B cell (primary cell): ENCODE results near the gene ATXN1. TPM values are rescaled to one million over a fixed set of nuclear protein-coding genes. Genes with fewer than 3 reads are reported as not detected.

ENCODE experiments used
- ATAC-seq: fragments of 200-7000 bp; cut with Tn5 transposase; one replicate; pipeline ENCODE4 v1.10.0; 2021; ENCODE audit warnings: low read depth, mild to moderate bottlenecking, moderate number of reproducible peaks, moderate library complexity
- CTCF ChIA-PET: fragments of 350-600 bp; sonication (Branson Sonifier 250); formaldehyde crosslinking; loops from one replicate; lab custom pipeline; 2021; ENCODE audit warnings: antibody characterized with exemption, inconsistent platforms; lab: Charles Lee
- POLR2A ChIA-PET: fragments of 350-600 bp; sonication (Branson Sonifier 250); formaldehyde crosslinking; loops from one replicate; lab custom pipeline; 2021; ENCODE audit warnings: antibody characterized with exemption; lab: Charles Lee
- DNase-seq: peaks from one replicate; pipeline ENCODE4 v3.0.0; 2013
- H2AFZ ChIP-seq: 2 replicates; pipeline ENCODE4 v1.6.1; 2012; ENCODE audit warnings: mild to moderate bottlenecking, low read depth, low read length; ENCODE audit not compliant: insufficient read depth, poor library complexity, severe bottlenecking
- H3K27ac ChIP-seq, 2 donors: 1 replicate in 1 of 2; 2 replicates in 1 of 2; pipeline ENCODE4 v1.5.1; 2012 to 2013; ENCODE audit warnings: low read length in 2 of 2, mild to moderate bottlenecking in 2 of 2, moderate library complexity in 1 of 2
- H3K27me3 ChIP-seq, 4 experiments: fragments of 200-600 bp in 1 of 4; sonication (generic) in 1 of 4; replicated peaks in 1 of 4; 1 replicate in 2 of 4; 2 replicates in 2 of 4; pipeline versions ENCODE4 v1.6.1 to v1.7.0; 2013 to 2016; ENCODE audit warnings: low read length in 3 of 4, mild to moderate bottlenecking in 2 of 4, mixed read lengths in 1 of 4, moderate library complexity in 1 of 4; ENCODE audit not compliant: insufficient read depth in 4 of 4, control insufficient read depth in 3 of 4; ENCODE audit errors: control extremely low read depth in 1 of 4
- H3K36me3 ChIP-seq, 2 experiments: replicated peaks in 1 of 2; 1 replicate in 1 of 2; 2 replicates in 1 of 2; pipeline versions ENCODE4 v1.6.1 to v1.7.1; 2013; ENCODE audit warnings: low read length in 1 of 2; ENCODE audit not compliant: insufficient read depth in 2 of 2, control insufficient read depth in 1 of 2; ENCODE audit errors: control extremely low read depth in 1 of 2, extremely low read depth in 1 of 2
- H3K4me1 ChIP-seq, 2 donors: fragments of 200-600 bp in 1 of 2; sonication (generic) in 1 of 2; 1 replicate in 1 of 2; 2 replicates in 1 of 2; pipeline versions ENCODE4 v1.5.1 to v1.6.1; 2013 to 2017; ENCODE audit warnings: low read length in 2 of 2; ENCODE audit not compliant: control insufficient read depth in 2 of 2, insufficient read depth in 2 of 2
- H3K4me2 ChIP-seq: replicated peaks from 2 replicates; pipeline ENCODE3; 2012; ENCODE audit warnings: mild to moderate bottlenecking, low read depth, low read length; ENCODE audit not compliant: poor library complexity, severe bottlenecking
- H3K4me3 ChIP-seq, 5 experiments: fragments of 200-600 bp in 1 of 5; sonication (generic) in 1 of 5; 1 replicate in 3 of 5; 2 replicates in 2 of 5; pipeline versions ENCODE4 v1.5.1 to v1.7.0; 2011 to 2016; ENCODE audit warnings: low read length in 4 of 5, mild to moderate bottlenecking in 4 of 5, low read depth in 2 of 5, control low read depth in 1 of 5, moderate library complexity in 1 of 5; ENCODE audit not compliant: insufficient read depth in 1 of 5; ENCODE audit errors: control extremely low read depth in 1 of 5, extremely low read depth in 1 of 5
- H3K79me2 ChIP-seq: fragments of 200-600 bp; sonication (generic); one replicate; pipeline ENCODE4 v1.6.0; 2016; ENCODE audit warnings: low read length; ENCODE audit not compliant: control insufficient read depth, insufficient read depth
- H3K9ac ChIP-seq: fragments of 200-600 bp; sonication (generic); 2 replicates; pipeline ENCODE4 v1.6.1; 2017; ENCODE audit warnings: mild to moderate bottlenecking, low read length, moderate library complexity
- H3K9me3 ChIP-seq, 3 donors: one replicate each; pipeline versions ENCODE4 v1.6.1 to v1.7.1; 2013; ENCODE audit warnings: low read length in 2 of 3; ENCODE audit not compliant: control insufficient read depth in 2 of 3, insufficient read depth in 1 of 3; ENCODE audit errors: control extremely low read depth in 1 of 3
- H4K20me1 ChIP-seq: 2 replicates; pipeline ENCODE4 v1.6.0; 2012; ENCODE audit warnings: mild to moderate bottlenecking, low read length; ENCODE audit not compliant: insufficient read depth, control insufficient read depth, poor library complexity, severe bottlenecking
- H3K27ac Mint-ChIP-seq: one replicate; pipeline ENCODE4 v1.8.0; 2021; ENCODE audit warnings: mixed read lengths
- H3K27me3 Mint-ChIP-seq: one replicate; pipeline ENCODE4 v1.8.0; 2021; ENCODE audit warnings: mixed read lengths
- H3K4me1 Mint-ChIP-seq: one replicate; pipeline ENCODE4 v1.8.0; 2021; ENCODE audit warnings: mixed read lengths
- H3K4me3 Mint-ChIP-seq: one replicate; pipeline ENCODE4 v1.8.0; 2021; ENCODE audit warnings: mixed read lengths
- H3K9me3 Mint-ChIP-seq: one replicate; pipeline ENCODE4 v1.8.0; 2022; ENCODE audit warnings: mixed read lengths; ENCODE audit not compliant: insufficient read depth
- EZH2 ChIP-seq: IDR thresholded peaks from 2 replicates; pipeline ENCODE4 v1.6.1; 2012; ENCODE audit warnings: borderline replicate concordance, low read depth, mild to moderate bottlenecking, moderate library complexity, low read length; ENCODE audit not compliant: insufficient read depth, poor library complexity, severe bottlenecking
- WGBS: methylation state at CpG from one replicate; pipeline ENCODE4 v1.1.5; 2013; ENCODE audit warnings: missing lambda C conversion rate; ENCODE audit not compliant: insufficient coverage; 5-methylcytosine and 5-hydroxymethylcytosine counted together
- intact Hi-C: fragments of 100-400 bp; cut with micrococcal nuclease; formaldehyde crosslinking; loops from one replicate; pipeline ENCODE4 v1.10.0; 2022
- polyA plus RNA-seq: library from polyadenylated mRNA; depleted of rRNA; stranded (reverse); fragments of >200 nt; gene quantifications from 2 replicates; pipeline ENCODE4 v1.2.3, GENCODE V29; 2012
- total RNA-seq, 2 donors: library from RNA; stranded (reverse); fragments of 120-200 nt in 1 of 2; gene quantifications; 1 replicate in 1 of 2; 2 replicates in 1 of 2; pipeline versions ENCODE4 v1.2.3 to v1.2.4, GENCODE V29; 2013 to 2022
- TF ChIP-seq, protein P1 (sequence below): fragments of 200-600 bp; IDR thresholded peaks from one replicate; pipeline ENCODE4 v1.8.0; 2022; ENCODE audit warnings: antibody characterized with exemption, mild to moderate bottlenecking

Gene ATXN1
- total and polyA plus RNA-seq, 2 donors (not counting 1 experiment from before 2014, with no cell fraction given): 5.7 to 63.8 TPM

DNA sequence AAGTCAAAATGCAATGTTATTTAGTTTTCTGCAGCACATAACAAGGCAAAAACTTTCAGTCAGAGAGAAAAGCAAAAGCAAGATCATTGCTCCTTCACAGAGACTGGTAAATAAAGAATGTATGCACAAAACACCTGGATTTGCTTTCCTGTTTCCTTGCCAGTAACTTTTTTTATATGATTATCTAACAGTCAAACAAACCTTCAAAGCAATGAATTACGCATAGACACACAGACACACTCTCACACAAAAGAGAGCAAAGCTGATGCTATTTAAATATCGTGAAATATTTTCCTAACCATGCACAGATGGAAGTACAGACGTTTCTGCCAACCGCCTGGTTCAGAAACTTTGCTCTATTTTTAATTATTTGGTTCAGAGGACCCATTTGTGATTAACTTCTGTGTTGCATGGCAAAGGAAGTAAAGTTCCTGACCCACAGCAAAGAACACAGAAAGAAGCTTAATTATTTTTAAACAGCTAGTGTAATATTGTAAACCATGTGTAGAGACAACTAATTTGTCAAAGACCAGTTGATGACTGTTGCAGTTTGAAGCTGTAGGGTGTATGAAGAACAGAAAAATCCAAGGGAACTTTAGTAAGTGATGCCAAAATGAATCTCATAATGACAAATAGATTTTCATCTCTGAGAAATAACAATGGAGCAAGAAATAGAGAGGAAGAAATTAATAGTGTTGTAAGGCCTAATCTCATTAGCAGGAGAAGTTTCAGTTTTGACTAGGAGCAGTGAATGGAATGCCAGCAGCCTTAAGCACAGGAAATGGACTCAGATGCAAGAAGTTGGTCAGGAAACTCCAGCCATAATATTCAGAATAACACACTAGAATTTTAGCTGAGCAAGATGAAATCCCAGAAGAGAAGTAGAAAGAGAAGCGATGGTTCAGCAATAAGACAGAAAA, 24.1 kb downstream of the ATXN1 start:
- no peaks in the 10 kb centered on the region for H4K20me1 ChIP-seq
- H3K4me1 Mint-ChIP-seq: peaks cover 8% of the 10 kb centered on the region
- no peak overlapping the region for H2AFZ ChIP-seq
- H3K9ac ChIP-seq: no peak overlapping the region
- TF ChIP-seq, protein P1, sequence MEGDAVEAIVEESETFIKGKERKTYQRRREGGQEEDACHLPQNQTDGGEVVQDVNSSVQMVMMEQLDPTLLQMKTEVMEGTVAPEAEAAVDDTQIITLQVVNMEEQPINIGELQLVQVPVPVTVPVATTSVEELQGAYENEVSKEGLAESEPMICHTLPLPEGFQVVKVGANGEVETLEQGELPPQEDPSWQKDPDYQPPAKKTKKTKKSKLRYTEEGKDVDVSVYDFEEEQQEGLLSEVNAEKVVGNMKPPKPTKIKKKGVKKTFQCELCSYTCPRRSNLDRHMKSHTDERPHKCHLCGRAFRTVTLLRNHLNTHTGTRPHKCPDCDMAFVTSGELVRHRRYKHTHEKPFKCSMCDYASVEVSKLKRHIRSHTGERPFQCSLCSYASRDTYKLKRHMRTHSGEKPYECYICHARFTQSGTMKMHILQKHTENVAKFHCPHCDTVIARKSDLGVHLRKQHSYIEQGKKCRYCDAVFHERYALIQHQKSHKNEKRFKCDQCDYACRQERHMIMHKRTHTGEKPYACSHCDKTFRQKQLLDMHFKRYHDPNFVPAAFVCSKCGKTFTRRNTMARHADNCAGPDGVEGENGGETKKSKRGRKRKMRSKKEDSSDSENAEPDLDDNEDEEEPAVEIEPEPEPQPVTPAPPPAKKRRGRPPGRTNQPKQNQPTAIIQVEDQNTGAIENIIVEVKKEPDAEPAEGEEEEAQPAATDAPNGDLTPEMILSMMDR: no peak
- TF ChIP-seq EZH2: no peak
- no peaks in the 10 kb centered on the region for H3K9me3 Mint-ChIP-seq
- ChIA-PET CTCF (interaction anchor here (1.2 kb wide), 1 partner anchor 34 kb away, joined by 3 read pairs; no protein-coding TSS in a partner anchor), POLR2A (no interaction called here)
- no peaks in the 10 kb centered on the region for H3K4me1 ChIP-seq
- no peaks in the 10 kb centered on the region for H3K27me3 ChIP-seq
- WGBS: no CpG with 5 or more reads among the region's 5 CpGs
- H3K36me3 ChIP-seq: no peaks in the 10 kb centered on the region
- no peaks in the 10 kb centered on the region for H3K27me3 Mint-ChIP-seq
- no peaks in the 10 kb centered on the region for H3K79me2 ChIP-seq
- H3K27ac Mint-ChIP-seq: no peak overlapping the region
- ATAC-seq: no peak
- H3K4me2 ChIP-seq: no peak overlapping the region
- no peak overlapping the region for H3K4me3 Mint-ChIP-seq
- H3K4me3 ChIP-seq: no peak overlapping the region
- no peak overlapping the region for H3K27ac ChIP-seq
- intact Hi-C loops: no loop called here
- no peak for DNase-seq
- H3K9me3 ChIP-seq: no peaks in the 10 kb centered on the region

DNA sequence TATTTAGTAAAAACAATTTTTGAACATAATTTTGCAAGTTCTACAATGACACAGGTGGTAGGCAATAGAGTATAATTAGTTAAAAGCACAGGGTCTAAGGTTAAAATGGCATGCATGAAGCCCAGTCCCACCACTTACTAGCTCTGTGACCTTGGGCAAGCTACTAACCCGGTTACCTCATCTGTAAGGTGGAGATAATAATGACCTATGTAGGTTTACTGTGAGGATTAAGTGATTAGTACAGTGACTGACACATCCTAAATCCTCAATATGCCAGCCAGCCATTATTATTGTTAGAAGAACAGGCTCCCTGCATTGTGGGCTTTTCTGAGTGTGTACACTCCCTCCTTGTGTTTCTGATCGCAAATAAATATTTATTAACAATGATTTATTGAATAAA, 26.2 kb downstream of the ATXN1 start:
- peaks cover 24% of the 10 kb centered on the region for H3K4me1 Mint-ChIP-seq
- Histone ChIP-seq H4K20me1 (no peaks in the 10 kb centered on the region), H3K9me3 (no peaks in the 10 kb centered on the region), H3K36me3 (no peaks in the 10 kb centered on the region), H3K4me3 (no peak overlapping the region), H3K4me2 (no peak overlapping the region), H3K4me1 (peaks cover 0 to 3% of the 10 kb centered on the region in 2 donors), H3K27me3 (peaks cover 0 to 2% (median 0%) of the 10 kb centered on the region in 4 experiments), H2AFZ (no peak overlapping the region), H3K79me2 (no peaks in the 10 kb centered on the region), H3K9ac (no peak overlapping the region), H3K27ac (no peak overlapping the region)
- ChIA-PET POLR2A (no interaction called here), CTCF (no interaction called here)
- H3K27me3 Mint-ChIP-seq: peaks cover 3% of the 10 kb centered on the region
- no peak for DNase-seq
- H3K9me3 Mint-ChIP-seq: no peaks in the 10 kb centered on the region
- intact Hi-C loops: no loop called here
- H3K27ac Mint-ChIP-seq: no peak overlapping the region
- ATAC-seq: no peak
- no CpG with 5 or more reads among the region's 2 CpGs for WGBS
- H3K4me3 Mint-ChIP-seq: no peak overlapping the region
- no peak for TF ChIP-seq EZH2
- TF ChIP-seq, protein P1: no peak
